ENCODE data around the gene CHRM2. TPM values are rescaled to one million over a fixed set of nuclear protein-coding genes. Genes with fewer than 3 reads are reported as not detected.

Gene CHRM2
- total RNA-seq, 2 experiments from 2014 or later, result not detected

GRCh38 chr7:137025469-137026175 lies 157.2 kb downstream of the CHRM2 start:
- Mint-ChIP-seq H3K36me3 (ENCODE audit: low read depth) (no peaks in the 10 kb centered on the region), H3K9me3 (peaks cover 1% of the 10 kb centered on the region), H3K4me1 (no peaks in the 10 kb centered on the region), H3K27ac (no peak overlapping the region), H3K27me3 (no peaks in the 10 kb centered on the region), H3K4me3 (no peak overlapping the region)
- ChIA-PET CTCF (no interaction called here), POLR2A (no interaction called here)
- DNase-seq, result no peak

- ChIA-PET POLR2A (no interaction called here), CTCF (no interaction called here)
- Mint-ChIP-seq H3K4me1 (no peaks in the 10 kb centered on the region), H3K27ac (no peak overlapping the region), H3K36me3 (ENCODE audit: low read depth) (no peaks in the 10 kb centered on the region), H3K4me3 (no peak overlapping the region), H3K27me3 (no peaks in the 10 kb centered on the region), H3K9me3 (peaks cover 4% of the 10 kb centered on the region)
- no peak for DNase-seq
Measured at GRCh38 chr7:137026176-137026500, 157.7 kb downstream of the CHRM2 start.

- Mint-ChIP-seq H3K36me3 (ENCODE audit: low read depth) (no peaks in the 10 kb centered on the region), H3K27me3 (no peaks in the 10 kb centered on the region), H3K4me1 (no peaks in the 10 kb centered on the region), H3K27ac (no peak overlapping the region), H3K9me3 (peaks cover 7% of the 10 kb centered on the region), H3K4me3 (no peak overlapping the region)
- no peak for DNase-seq
- ChIA-PET CTCF (no interaction called here), POLR2A (no interaction called here)
Measured at GRCh38 chr7:137032436-137032835, 164.0 kb downstream of the CHRM2 start.

GRCh38 chr7:137036768-137037167 lies 168.3 kb downstream of the CHRM2 start:
- Mint-ChIP-seq H3K27me3 (no peaks in the 10 kb centered on the region), H3K36me3 (ENCODE audit: low read depth) (no peaks in the 10 kb centered on the region), H3K27ac (no peak overlapping the region), H3K9me3 (peaks cover 14% of the 10 kb centered on the region), H3K4me1 (no peaks in the 10 kb centered on the region), H3K4me3 (no peak overlapping the region)
- ChIA-PET CTCF (no interaction called here), POLR2A (no interaction called here)
- DNase-seq, result no peak

- Mint-ChIP-seq H3K9me3 (peaks cover 13% of the 10 kb centered on the region), H3K27me3 (no peaks in the 10 kb centered on the region), H3K4me3 (no peak overlapping the region), H3K4me1 (no peaks in the 10 kb centered on the region), H3K36me3 (ENCODE audit: low read depth) (no peaks in the 10 kb centered on the region), H3K27ac (no peak overlapping the region)
- CTCF ChIA-PET, result no interaction called here
- no peak for DNase-seq
- POLR2A ChIA-PET, result no interaction called here
Measured at GRCh38 chr7:137038706-137039105, 170.3 kb downstream of the CHRM2 start.

- POLR2A ChIA-PET, result no interaction called here
- Mint-ChIP-seq H3K27ac (no peak overlapping the region), H3K27me3 (no peaks in the 10 kb centered on the region), H3K4me3 (no peak overlapping the region), H3K9me3 (peaks cover 16% of the 10 kb centered on the region), H3K36me3 (ENCODE audit: low read depth) (no peaks in the 10 kb centered on the region), H3K4me1 (no peaks in the 10 kb centered on the region)
- no peak for DNase-seq
- CTCF ChIA-PET, result no interaction called here
Measured at GRCh38 chr7:137040745-137041144, 172.3 kb downstream of the CHRM2 start.

GRCh38 chr7:137045573-137045972 lies 177.1 kb downstream of the CHRM2 start:
- H3K27ac Mint-ChIP-seq, result no peak overlapping the region
- H3K9me3 Mint-ChIP-seq, result peaks cover 14% of the 10 kb centered on the region
- H3K27me3 Mint-ChIP-seq, result no peaks in the 10 kb centered on the region
- no peaks in the 10 kb centered on the region for H3K4me1 Mint-ChIP-seq
- no peaks in the 10 kb centered on the region for H3K36me3 Mint-ChIP-seq (ENCODE audit: low read depth)
- DNase-seq, result no peak
- POLR2A ChIA-PET, result no interaction called here
- H3K4me3 Mint-ChIP-seq, result no peak overlapping the region
- CTCF ChIA-PET, result no interaction called here

- H3K27me3 Mint-ChIP-seq, result no peaks in the 10 kb centered on the region
- peaks cover 4% of the 10 kb centered on the region for H3K9me3 Mint-ChIP-seq
- H3K27ac Mint-ChIP-seq, result no peak overlapping the region
- POLR2A ChIA-PET, result no interaction called here
- H3K4me1 Mint-ChIP-seq, result no peaks in the 10 kb centered on the region
- CTCF ChIA-PET, result no interaction called here
- no peak for DNase-seq
- no peak overlapping the region for H3K4me3 Mint-ChIP-seq
- H3K36me3 Mint-ChIP-seq (ENCODE audit: low read depth), result no peaks in the 10 kb centered on the region
Measured at GRCh38 chr7:137069249-137069963, 201.0 kb downstream of the CHRM2 start.

Small RNAs within 50 kb of the gene (microRNA-seq; reads per million reads assigned to microRNA genes)
- gene MIR490 (ENCODE audit: borderline microRNAs expressed, borderline replicate concordance), result not detected

All from activated CD4-positive, alpha-beta T cell treated with anti-CD3 and anti-CD28 coated beads, Interleukin-2, amount 10 ng/mL, durations not matched to agents 7 days and 5 days (primary cell).